ENCODE measurements around the gene MATN1. TPM values are rescaled to one million over a fixed set of nuclear protein-coding genes. Genes with fewer than 3 reads are reported as not detected.

Gene MATN1
- total RNA-seq, 1 donor from 2014 or later, result 0.49 TPM

GRCh38 chr1:30663596-30664091 is 59.7 kb downstream of the MATN1 start:
- intact Hi-C loops (cut with DNase I), result no loop called here
- Histone ChIP-seq H3K4me3 (no peak overlapping the region), H3K36me3 (no peaks in the 10 kb centered on the region), H3K27me3 (no peaks in the 10 kb centered on the region), H3K27ac (peak overlapping the region; percentile 97), H3K9me3 (no peaks in the 10 kb centered on the region), H3K4me1 (peaks cover 61% of the 10 kb centered on the region)
- TF ChIP-seq POLR2AphosphoS5 (IDR thresholded peaks at IDR 0.05; ENCODE audit: insufficient read depth in 1 of 2, low read depth in 1 of 2) (no peak), CTCF (IDR thresholded peaks at IDR 0.05) (no peak), POLR2A (IDR thresholded peaks at IDR 0.05) (no peak)
- no peak for DNase-seq (ENCODE audit: extremely low spot score in 2 of 2)

GRCh38 chr1:30662291-30662840 is 61.0 kb downstream of the MATN1 start:
- Histone ChIP-seq H3K4me3 (no peak overlapping the region), H3K27ac (peak overlapping the region; percentile 97), H3K4me1 (peaks cover 50% of the 10 kb centered on the region), H3K9me3 (no peaks in the 10 kb centered on the region), H3K27me3 (no peaks in the 10 kb centered on the region), H3K36me3 (no peaks in the 10 kb centered on the region)
- TF ChIP-seq CTCF (IDR thresholded peaks at IDR 0.05), result no peak
- TF ChIP-seq POLR2A (IDR thresholded peaks at IDR 0.05), result no peak
- no peak for TF ChIP-seq POLR2AphosphoS5 (IDR thresholded peaks at IDR 0.05; ENCODE audit: insufficient read depth in 1 of 2, low read depth in 1 of 2)
- no peak for DNase-seq (ENCODE audit: extremely low spot score in 2 of 2)
- intact Hi-C loops (cut with DNase I), result no loop called here

DNA sequence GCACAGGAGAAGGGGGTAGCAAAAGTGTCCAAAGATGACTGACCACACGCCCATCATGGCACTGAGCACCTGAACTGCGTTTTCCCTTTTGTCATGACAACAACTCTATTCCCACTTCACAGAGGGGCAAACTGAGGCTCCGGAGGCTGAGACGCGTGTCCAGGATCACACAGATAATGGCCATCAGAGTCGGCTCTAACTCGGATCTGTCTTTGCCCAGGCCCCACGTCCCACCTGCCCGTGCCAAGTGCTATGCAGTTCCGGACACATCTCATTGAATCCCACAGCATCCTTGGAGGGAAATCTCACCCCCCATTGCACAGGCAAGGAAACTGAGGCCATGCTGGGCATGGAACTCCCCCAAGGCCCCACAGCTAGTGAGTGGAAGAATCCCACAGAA is 62.1 kb downstream of the MATN1 start:
- no peak overlapping the region for H3K4me3 ChIP-seq
- no peak for TF ChIP-seq POLR2A (IDR thresholded peaks at IDR 0.05)
- no peak for TF ChIP-seq CTCF (IDR thresholded peaks at IDR 0.05)
- TF ChIP-seq POLR2AphosphoS5 (IDR thresholded peaks at IDR 0.05; ENCODE audit: insufficient read depth in 1 of 2, low read depth in 1 of 2), result no peak
- H3K4me1 ChIP-seq, result peaks cover 50% of the 10 kb centered on the region
- no peaks in the 10 kb centered on the region for H3K27me3 ChIP-seq
- intact Hi-C loops (cut with DNase I), result no loop called here
- no peaks in the 10 kb centered on the region for H3K36me3 ChIP-seq
- no peak for DNase-seq (ENCODE audit: extremely low spot score in 2 of 2)
- H3K9me3 ChIP-seq, result no peaks in the 10 kb centered on the region
- peak overlapping the region; percentile 97 for H3K27ac ChIP-seq

Small RNA genes within 50 kb of the gene (microRNA-seq; reads per million reads assigned to microRNA genes)
- gene MIR4420 (ENCODE audit: borderline number of aligned reads, borderline replicate concordance), result not detected

Small RNA genes within 50 kb of the gene (small RNA-seq; reads per million reads assigned to genes)
- gene MIR4420, result not detected

Other genes starting within 250 kb of the MATN1 start
- 39.8 TPM for gene LAPTM5, start 34.2 kb upstream of the MATN1 start, total RNA-seq
- gene SDC3, start 185.2 kb upstream of the MATN1 start, total RNA-seq, result 20.1 TPM